ENCODE results near the gene ACTR5.

ACTR5 gene

GRCh38 chr20:38728911-38729642, 19.2 kb upstream of the ACTR5 start:
- no peak for DNase-seq (ENCODE audit: low read depth)
- H3K4me3 ChIP-seq (ENCODE audit: low read length), result no peak overlapping the region

DNA sequence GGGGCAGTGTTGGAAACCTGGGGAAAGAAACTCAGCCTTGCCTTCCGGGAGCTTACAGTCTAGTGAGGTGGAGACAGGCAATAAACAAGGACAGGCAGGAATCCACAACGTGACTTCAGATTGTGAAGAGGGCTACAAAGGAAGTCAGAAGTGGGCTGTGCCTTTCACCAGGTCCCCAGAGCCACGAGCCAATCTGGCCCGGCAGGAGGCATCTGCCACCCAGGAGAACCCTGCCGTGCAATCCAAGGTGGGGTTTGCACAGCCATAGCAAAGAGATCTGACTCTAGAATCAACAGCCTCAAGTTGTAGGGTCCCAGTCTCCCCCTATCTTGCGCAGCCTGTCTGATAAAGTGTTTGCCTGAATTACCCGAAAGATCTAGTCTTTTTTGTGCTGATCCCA, 18.5 kb upstream of the ACTR5 start:
- no peak for DNase-seq (ENCODE audit: low read depth)
- no peak overlapping the region for H3K4me3 ChIP-seq (ENCODE audit: low read length)
- no peak for TF ChIP-seq CTCF (IDR thresholded peaks at IDR 0.05; ENCODE audit: insufficient read depth, low read depth, low read length, missing control alignments)

More at GRCh38 chr20:38728911-38729642, 19.2 kb upstream of the ACTR5 start:
- TF ChIP-seq CTCF (IDR thresholded peaks at IDR 0.05; ENCODE audit: insufficient read depth, low read depth, low read length, missing control alignments), result no peak

DNA sequence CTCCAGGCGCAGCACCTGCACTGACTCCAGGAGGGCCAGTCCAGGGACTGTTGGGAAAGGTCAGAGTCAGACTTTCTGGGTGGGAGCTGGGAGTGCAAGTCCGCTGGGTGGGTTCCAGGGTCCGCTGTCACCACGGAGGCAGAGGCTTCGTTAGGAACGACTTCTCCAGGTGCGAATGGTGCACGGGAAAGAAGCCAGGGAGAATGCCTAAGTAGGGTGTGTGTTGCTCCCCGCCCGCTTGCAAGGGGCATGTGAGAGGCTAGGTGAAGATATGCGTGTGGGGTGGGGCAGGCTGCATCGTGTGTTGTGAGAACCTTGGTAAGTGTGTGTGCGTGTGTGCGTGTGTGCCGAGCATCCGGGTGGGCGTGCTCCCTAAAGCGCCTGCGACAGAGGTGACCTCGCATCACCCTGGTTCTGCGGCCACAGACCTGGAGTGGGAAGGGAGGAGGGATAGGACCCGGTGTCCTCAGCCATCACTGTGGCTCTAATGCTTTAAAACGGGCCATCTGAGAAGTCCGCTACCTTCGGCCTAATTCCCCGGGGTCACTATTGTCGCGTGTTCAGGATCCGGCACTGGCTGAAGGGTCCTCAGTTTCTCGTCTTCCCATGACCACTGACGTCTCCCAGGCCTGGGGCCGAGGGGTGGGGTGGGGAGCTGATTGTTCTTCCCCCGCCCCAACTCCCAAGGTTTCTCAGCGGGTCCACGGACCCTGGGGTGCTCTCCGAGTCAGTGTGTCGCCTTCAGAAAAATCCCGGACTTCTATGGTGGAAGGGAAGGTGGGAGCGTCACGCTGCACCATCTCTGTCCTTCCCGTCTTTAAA, 17.9 kb upstream of the ACTR5 start:
- no peak overlapping the region for H3K4me3 ChIP-seq (ENCODE audit: low read length)

GRCh38 chr20:38730989-38731737, 17.1 kb upstream of the ACTR5 start:
- TF ChIP-seq CTCF (IDR thresholded peaks at IDR 0.05; ENCODE audit: insufficient read depth, low read depth, low read length, missing control alignments), result peak; percentile 95
- peak overlapping the region; percentile 30 for H3K4me3 ChIP-seq (ENCODE audit: low read length)

More for the DNA sequence above, 17.9 kb upstream of the ACTR5 start:
- TF ChIP-seq CTCF (IDR thresholded peaks at IDR 0.05; ENCODE audit: insufficient read depth, low read depth, low read length, missing control alignments), result no peak
- peak; percentile 45 for DNase-seq (ENCODE audit: low read depth)

DNA sequence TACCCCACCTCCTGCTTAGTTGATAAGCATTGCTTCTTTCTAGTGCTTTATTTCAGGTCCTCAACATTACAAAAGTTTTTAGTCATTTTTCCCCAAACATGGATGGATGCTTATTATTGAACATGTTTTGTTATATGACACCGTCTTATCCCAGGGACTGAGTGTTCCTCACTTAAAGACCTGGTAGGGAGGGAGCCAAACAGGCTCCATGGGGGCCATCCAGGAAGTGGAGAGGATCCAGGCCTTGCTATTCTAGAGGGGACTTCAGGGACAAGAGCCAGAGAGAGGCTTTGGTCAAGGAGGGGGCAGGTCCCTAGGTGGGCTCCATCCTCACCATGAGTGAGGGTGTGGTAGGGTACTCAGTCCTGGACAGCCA, 16.5 kb upstream of the ACTR5 start:
- TF ChIP-seq CTCF (IDR thresholded peaks at IDR 0.05; ENCODE audit: insufficient read depth, low read depth, low read length, missing control alignments), result no peak
- H3K4me3 ChIP-seq (ENCODE audit: low read length), result no peak overlapping the region
- no peak for DNase-seq (ENCODE audit: low read depth)

More at GRCh38 chr20:38730989-38731737, 17.1 kb upstream of the ACTR5 start:
- peak; percentile 73 for DNase-seq (ENCODE audit: low read depth)

GRCh38 chr20:38732981-38733380, 15.3 kb upstream of the ACTR5 start:
- no peak overlapping the region for H3K4me3 ChIP-seq (ENCODE audit: low read length)
- TF ChIP-seq CTCF (IDR thresholded peaks at IDR 0.05; ENCODE audit: insufficient read depth, low read depth, low read length, missing control alignments), result no peak
- DNase-seq (ENCODE audit: low read depth), result no peak

Data from epithelial cell of esophagus (primary cell).